ENCODE results near the gene BTBD17.

DNA sequence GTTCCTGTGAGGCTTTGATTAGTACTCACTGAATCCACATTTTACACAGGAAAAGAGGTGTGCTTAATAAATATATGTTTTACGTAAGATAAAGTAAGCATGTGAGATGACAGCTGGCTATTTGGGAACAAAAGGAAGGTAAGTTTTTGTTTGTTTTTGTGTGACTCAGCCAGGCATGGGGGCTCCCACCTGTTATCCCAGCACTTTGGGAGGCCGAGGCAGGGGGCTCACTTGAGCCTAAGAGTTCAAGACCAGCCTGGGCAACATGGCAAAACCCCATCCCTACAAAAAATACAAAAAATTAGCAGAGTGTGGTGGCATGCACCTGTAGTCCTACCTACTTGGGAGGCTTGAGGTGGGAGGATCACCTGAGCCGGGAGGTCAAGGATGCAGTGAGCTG lies 23.5 kb upstream of the BTBD17 start:
- TF ChIP-seq CREB1 (IDR thresholded peaks at IDR 0.05; ENCODE audit: low read depth) (no peak), YY1 (IDR thresholded peaks at IDR 0.05; ENCODE audit: low read depth) (no peak), TEAD4 (IDR thresholded peaks at IDR 0.05) (no peak), EP300 (IDR thresholded peaks at IDR 0.05; ENCODE audit: borderline replicate concordance) (no peak)
- TF ChIP-seq, protein P1, sequence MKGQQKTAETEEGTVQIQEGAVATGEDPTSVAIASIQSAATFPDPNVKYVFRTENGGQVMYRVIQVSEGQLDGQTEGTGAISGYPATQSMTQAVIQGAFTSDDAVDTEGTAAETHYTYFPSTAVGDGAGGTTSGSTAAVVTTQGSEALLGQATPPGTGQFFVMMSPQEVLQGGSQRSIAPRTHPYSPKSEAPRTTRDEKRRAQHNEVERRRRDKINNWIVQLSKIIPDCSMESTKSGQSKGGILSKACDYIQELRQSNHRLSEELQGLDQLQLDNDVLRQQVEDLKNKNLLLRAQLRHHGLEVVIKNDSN (IDR thresholded peaks at IDR 0.05), result no peak

All from Ishikawa (cell line).